ENCODE measurements around the gene CDC42BPG.

Gene CDC42BPG

GRCh38 chr11:64878494-64879243 is 34.2 kb upstream of the CDC42BPG start, which contains the start of gene EHD1:
Gene EHD1 (minus strand): TSS chr11:64878621. CDS start chr11:64878464, 157 bp downstream.
- H3K9ac ChIP-seq (ENCODE audit: low read length): peak within 1 kb of the TSS; percentile 99
- H3K4me1 ChIP-seq (ENCODE audit: insufficient read depth, low read length, severe bottlenecking): peaks cover 84% of the 10 kb centered on the region
- no peaks in the 10 kb centered on the region for H3K9me2 ChIP-seq (ENCODE audit: low read depth, low read length)
- H3K79me2 ChIP-seq (ENCODE audit: insufficient read depth, low read length): peaks cover 29% of the 10 kb centered on the region
- H3K27me3 ChIP-seq (ENCODE audit: insufficient read depth, low read length): no peaks in the 10 kb centered on the region
- peak within 1 kb of the TSS; percentile 96 for H3K27ac ChIP-seq (ENCODE audit: low read depth, low read length, poor library complexity, severe bottlenecking)
- no peaks in the 10 kb centered on the region for H3K9me3 ChIP-seq (ENCODE audit: low read length)
- H2AFZ ChIP-seq (ENCODE audit: low read length): no peak within 1 kb of the TSS
- TF ChIP-seq CTCF (IDR thresholded peaks at IDR 0.05; ENCODE audit: low read length) (peak; percentile 52), EZH2 (IDR thresholded peaks at IDR 0.05; ENCODE audit: borderline replicate concordance, low read length) (no peak)
- H3K4me3 ChIP-seq (ENCODE audit: low read depth, low read length, poor library complexity, severe bottlenecking): peak within 1 kb of the TSS; percentile 98
- peaks cover 16% of the 10 kb centered on the region; the same call in 1 of the 2 replicates for H3K36me3 ChIP-seq (ENCODE audit: insufficient read depth, low read length)
- peak within 1 kb of the TSS; percentile 98 for H3K4me2 ChIP-seq (ENCODE audit: low read length)
- no peaks in the 10 kb centered on the region for H4K20me1 ChIP-seq (ENCODE audit: insufficient read depth, low read length)
- H3F3A ChIP-seq (ENCODE audit: insufficient read depth, low read length): no peaks in the 10 kb centered on the region; the same call in 1 of the 2 replicates

GRCh38 chr11:64878223-64878493 is 33.7 kb upstream of the CDC42BPG start:
- Histone ChIP-seq H4K20me1 (ENCODE audit: insufficient read depth, low read length) (no peaks in the 10 kb centered on the region), H3K4me2 (ENCODE audit: low read length) (peak overlapping the region; percentile 89), H3K9me2 (ENCODE audit: low read depth, low read length) (no peaks in the 10 kb centered on the region), H3K4me1 (ENCODE audit: insufficient read depth, low read length, severe bottlenecking) (peaks cover 84% of the 10 kb centered on the region), H3K36me3 (ENCODE audit: insufficient read depth, low read length) (peaks cover 20% of the 10 kb centered on the region; the same call in 1 of the 2 replicates), H3K27ac (ENCODE audit: low read depth, low read length, poor library complexity, severe bottlenecking) (peak overlapping the region; percentile 89), H3K4me3 (ENCODE audit: low read depth, low read length, poor library complexity, severe bottlenecking) (peak overlapping the region; percentile 98), H2AFZ (ENCODE audit: low read length) (no peak overlapping the region), H3K9ac (ENCODE audit: low read length) (peak overlapping the region; percentile 96), H3K9me3 (ENCODE audit: low read length) (no peaks in the 10 kb centered on the region), H3F3A (ENCODE audit: insufficient read depth, low read length) (no peaks in the 10 kb centered on the region; the same call in 1 of the 2 replicates), H3K79me2 (ENCODE audit: insufficient read depth, low read length) (peaks cover 29% of the 10 kb centered on the region), H3K27me3 (ENCODE audit: insufficient read depth, low read length) (no peaks in the 10 kb centered on the region)
- no peak for TF ChIP-seq CTCF (IDR thresholded peaks at IDR 0.05; ENCODE audit: low read length)
- TF ChIP-seq EZH2 (IDR thresholded peaks at IDR 0.05; ENCODE audit: borderline replicate concordance, low read length): no peak

GRCh38 chr11:64877390-64878222 is 33.2 kb upstream of the CDC42BPG start:
- peak overlapping the region; percentile 89 for H3K27ac ChIP-seq (ENCODE audit: low read depth, low read length, poor library complexity, severe bottlenecking)
- peaks cover 25% of the 10 kb centered on the region; the same call in 1 of the 2 replicates for H3K36me3 ChIP-seq (ENCODE audit: insufficient read depth, low read length)
- peaks cover 84% of the 10 kb centered on the region for H3K4me1 ChIP-seq (ENCODE audit: insufficient read depth, low read length, severe bottlenecking)
- peak overlapping the region; percentile 89 for H3K4me2 ChIP-seq (ENCODE audit: low read length)
- no peak for TF ChIP-seq EZH2 (IDR thresholded peaks at IDR 0.05; ENCODE audit: borderline replicate concordance, low read length)
- TF ChIP-seq CTCF (IDR thresholded peaks at IDR 0.05; ENCODE audit: low read length): no peak
- no peaks in the 10 kb centered on the region for H3K9me3 ChIP-seq (ENCODE audit: low read length)
- peak overlapping the region; percentile 96 for H3K9ac ChIP-seq (ENCODE audit: low read length)
- no peaks in the 10 kb centered on the region for H3K27me3 ChIP-seq (ENCODE audit: insufficient read depth, low read length)
- H2AFZ ChIP-seq (ENCODE audit: low read length): no peak overlapping the region
- no peaks in the 10 kb centered on the region for H4K20me1 ChIP-seq (ENCODE audit: insufficient read depth, low read length)
- peaks cover 29% of the 10 kb centered on the region for H3K79me2 ChIP-seq (ENCODE audit: insufficient read depth, low read length)
- no peaks in the 10 kb centered on the region for H3K9me2 ChIP-seq (ENCODE audit: low read depth, low read length)
- H3K4me3 ChIP-seq (ENCODE audit: low read depth, low read length, poor library complexity, severe bottlenecking): peak overlapping the region; percentile 98
- H3F3A ChIP-seq (ENCODE audit: insufficient read depth, low read length): no peaks in the 10 kb centered on the region; the same call in 1 of the 2 replicates
